Measurements from ENCODE around the gene FABP6.
"Not testable (repeated sequence)": the region's sequence is repeated elsewhere in the genome, so short reads cannot be mapped to it uniquely, and the experiment has no call there.

FABP6 gene

DNA sequence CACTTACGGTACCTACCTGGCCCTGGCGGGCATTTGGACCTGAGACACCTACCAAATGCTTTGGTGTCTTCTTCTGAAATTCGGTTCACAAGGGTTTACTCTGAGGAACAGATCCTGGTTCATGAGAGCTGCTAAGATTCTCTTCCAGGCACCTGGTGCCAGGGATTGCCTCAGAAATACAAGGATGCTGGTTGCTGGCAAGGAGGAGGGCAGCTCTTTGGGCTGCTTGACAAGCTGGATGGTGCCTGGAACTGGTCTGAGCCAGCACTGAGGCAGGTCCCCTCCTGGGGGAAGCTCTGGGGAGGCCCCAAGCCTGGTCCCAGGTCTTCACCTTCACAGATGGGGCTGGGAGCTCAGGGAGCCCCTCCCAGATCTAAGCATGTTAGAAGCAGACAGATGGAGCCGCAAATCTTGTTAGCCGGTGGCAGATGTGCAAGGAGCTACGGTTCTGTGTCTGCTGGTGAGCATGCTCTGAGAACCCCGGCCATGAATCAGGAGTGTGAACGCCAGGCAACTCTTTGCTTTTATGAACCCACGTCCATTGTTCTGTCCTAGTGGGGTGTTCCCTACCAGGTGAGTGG lies 16.3 kb downstream of the FABP6 start:
- H3K9me3 Mint-ChIP-seq = no peaks in the 10 kb centered on the region
- H3K4me1 Mint-ChIP-seq = no peaks in the 10 kb centered on the region
- H3K27me3 Mint-ChIP-seq = no peaks in the 10 kb centered on the region
- H3K4me3 Mint-ChIP-seq = no peak overlapping the region
- H3K27ac Mint-ChIP-seq = peak overlapping the region in 1 of 2 donors; percentile 34
- DNase-seq (no peak), ATAC-seq (peak; percentile 33)

DNA sequence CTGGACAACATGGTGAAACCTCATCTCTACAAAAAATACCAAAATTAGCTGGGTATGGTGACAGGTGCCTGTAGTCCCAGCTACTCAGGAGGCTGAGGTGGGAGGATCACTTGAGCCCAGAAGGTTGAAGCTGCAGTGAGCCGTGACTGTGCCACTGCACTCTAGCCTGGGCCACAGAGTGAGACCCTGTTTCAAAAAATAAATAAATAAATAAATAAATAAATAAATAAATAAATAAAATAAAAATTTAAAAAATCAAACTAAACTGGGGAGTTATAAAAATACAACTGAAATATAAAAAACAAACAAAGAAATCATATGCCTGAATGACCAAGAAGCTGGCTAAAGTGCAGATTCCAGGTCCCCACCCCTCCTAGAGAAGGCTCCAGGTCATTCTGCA lies 20.3 kb downstream of the FABP6 start:
- H3K9me3 Mint-ChIP-seq, H3K27ac Mint-ChIP-seq, ATAC-seq, H3K4me1 Mint-ChIP-seq, DNase-seq, H3K4me3 Mint-ChIP-seq, H3K27me3 Mint-ChIP-seq: not testable (repeated sequence)

DNA sequence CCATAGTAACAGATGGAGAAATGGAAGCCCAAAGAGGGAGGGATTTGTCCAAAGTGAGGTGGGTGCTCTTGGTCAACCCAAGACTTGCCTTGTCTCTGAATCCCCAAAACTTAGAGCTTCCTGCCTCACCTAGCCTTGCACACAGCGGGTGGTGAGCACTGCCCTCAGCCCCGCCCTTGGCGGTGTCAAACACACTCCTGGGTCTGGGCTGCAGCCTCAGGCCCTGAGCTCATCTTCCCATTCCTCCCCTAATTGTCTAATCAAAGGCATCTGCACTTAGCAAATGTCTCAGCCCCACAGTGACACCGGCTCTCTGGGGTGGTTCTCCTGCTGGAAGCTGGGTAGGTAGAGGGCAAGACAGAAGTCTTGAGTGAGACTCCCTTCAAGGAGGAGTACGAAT lies 20.9 kb downstream of the FABP6 start:
- ATAC-seq = no peak

DNA sequence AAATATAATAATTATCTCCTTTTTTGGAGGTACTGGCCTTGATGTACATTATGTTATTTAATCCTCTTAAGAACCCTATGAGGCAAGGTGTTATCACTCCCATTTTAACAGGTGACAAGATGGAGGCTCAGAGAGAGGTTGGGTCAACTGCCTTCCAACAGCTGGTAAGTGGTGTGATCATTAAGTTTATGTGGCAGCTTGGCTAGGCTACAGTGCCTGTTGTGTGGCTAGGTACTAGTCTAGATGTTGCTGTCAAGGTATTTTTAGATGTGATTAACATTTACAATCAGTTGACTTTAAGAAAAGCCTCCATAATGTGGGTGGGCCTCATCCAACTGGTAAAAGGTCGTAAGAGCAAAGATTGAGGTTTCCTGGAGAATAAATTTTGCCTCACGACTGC lies 21.5 kb downstream of the FABP6 start:
- Mint-ChIP-seq H3K4me1 (no peaks in the 10 kb centered on the region), H3K27ac (no peak overlapping the region), H3K27me3 (no peaks in the 10 kb centered on the region), H3K4me3 (no peak overlapping the region), H3K9me3 (no peaks in the 10 kb centered on the region)
- ATAC-seq = no peak
- DNase-seq = no peak

More for the DNA sequence above, 20.9 kb downstream of the FABP6 start:
- Mint-ChIP-seq H3K4me3 (no peak overlapping the region), H3K4me1 (no peaks in the 10 kb centered on the region), H3K9me3 (no peaks in the 10 kb centered on the region), H3K27me3 (no peaks in the 10 kb centered on the region), H3K27ac (no peak overlapping the region)
- no peak for DNase-seq

DNA sequence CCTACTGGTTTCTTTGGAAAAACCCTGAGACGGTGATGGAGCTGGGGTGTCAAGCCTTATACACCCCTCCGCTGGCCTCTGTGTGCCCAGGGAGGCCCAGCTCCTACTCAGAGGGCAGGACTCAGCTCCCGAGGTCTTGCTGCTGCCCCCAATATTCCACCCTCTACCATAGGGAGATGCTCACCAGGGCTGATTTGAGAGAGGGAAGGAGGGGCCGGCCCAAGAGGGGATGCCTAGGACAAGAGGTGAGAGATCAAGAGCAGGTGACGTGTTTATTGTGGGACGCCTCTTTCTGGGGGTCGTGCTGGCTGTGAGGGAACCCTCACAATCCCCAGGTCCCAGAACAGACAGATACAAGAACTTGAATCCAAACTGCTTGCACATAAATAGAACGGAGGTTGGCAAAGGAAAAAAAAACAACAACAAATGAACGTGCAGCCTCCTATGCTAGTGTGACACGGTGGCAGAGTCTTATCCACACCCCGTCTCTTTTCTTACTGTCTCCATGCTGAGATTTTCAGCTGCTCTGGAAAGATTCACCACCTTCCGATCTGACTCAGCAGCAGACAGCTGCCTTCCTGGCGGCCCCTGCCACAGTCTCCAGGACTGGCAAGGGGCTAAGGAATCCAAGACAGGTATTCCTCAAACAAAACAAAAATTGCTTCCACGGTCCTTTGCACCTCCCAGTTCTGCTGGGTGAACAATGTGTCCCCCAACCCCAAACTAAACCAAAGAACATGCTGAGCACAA lies 22.3 kb downstream of the FABP6 start:
- DNase-seq = no peak

DNA sequence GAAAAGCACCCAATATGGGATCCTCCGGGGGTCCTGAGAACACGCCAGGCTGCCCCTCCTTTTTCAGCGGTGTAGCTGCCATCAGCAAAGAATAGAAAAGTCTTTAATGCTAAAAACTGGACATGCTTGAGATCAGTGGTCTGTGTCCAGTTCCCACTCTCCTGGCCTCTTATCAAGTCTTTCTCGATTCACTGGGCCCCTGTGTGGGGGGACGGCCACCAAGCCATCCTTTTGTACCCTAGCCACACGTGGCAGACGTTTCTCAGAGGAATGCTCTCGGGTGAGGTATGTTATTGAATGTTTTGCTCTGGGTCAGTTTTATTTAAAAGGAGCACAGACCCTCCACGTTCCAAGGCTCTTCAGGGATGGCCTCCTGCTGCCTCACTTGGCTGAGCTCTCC lies 23.6 kb downstream of the FABP6 start:
- Mint-ChIP-seq H3K4me3 (no peak overlapping the region), H3K4me1 (no peaks in the 10 kb centered on the region), H3K9me3 (no peaks in the 10 kb centered on the region), H3K27me3 (no peaks in the 10 kb centered on the region), H3K27ac (no peak overlapping the region)
- ATAC-seq (no peak), DNase-seq (no peak)

More for the DNA sequence above, 22.3 kb downstream of the FABP6 start:
- Mint-ChIP-seq H3K4me3 (no peak overlapping the region), H3K4me1 (no peaks in the 10 kb centered on the region), H3K27ac (no peak overlapping the region), H3K27me3 (no peaks in the 10 kb centered on the region), H3K9me3 (no peaks in the 10 kb centered on the region)
- no peak for ATAC-seq

DNA sequence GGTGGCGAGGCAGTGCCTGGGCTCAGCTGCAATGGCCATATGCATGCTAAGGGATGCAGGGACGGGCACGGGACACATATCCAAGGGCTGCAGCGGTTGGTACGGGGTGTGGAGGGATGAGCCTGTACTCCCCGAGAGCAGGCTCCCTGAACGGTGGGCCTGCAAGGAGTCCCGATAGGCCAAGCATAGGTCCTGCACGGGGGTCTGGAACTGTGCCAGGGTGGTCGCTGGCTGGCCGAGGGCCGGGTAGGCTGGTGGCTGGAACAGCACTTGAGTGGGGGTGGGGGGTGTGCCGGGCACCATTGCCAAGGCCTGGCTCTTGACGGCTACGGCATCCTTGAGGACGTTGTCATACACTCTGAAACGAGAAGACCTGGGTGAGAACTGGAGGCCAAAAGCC lies 24.1 kb downstream of the FABP6 start:
- Mint-ChIP-seq H3K4me3 (no peak overlapping the region), H3K27ac (peak overlapping the region in 1 of 2 donors; percentile 42), H3K9me3 (no peaks in the 10 kb centered on the region), H3K27me3 (no peaks in the 10 kb centered on the region), H3K4me1 (no peaks in the 10 kb centered on the region)
- ATAC-seq = peak; percentile 43
- DNase-seq = no peak

DNA sequence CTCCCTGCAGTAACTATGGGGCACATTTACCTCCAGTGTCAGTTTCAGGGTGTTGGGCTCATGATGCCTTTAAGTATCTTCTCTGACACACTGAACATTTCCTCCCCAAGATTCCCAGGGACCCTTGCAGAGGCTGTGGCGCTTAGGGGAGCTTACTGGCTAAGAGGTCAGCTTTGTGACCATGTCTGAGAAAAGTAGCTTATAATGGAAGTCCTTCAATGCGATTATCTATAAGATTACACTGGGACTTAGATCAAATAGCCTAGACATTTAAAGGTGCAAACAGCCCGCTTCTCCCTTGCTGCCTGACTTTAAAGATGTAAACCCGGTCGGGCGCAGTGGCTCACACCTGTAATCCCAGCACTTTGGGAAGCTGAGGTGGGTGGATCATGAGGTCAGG lies 25.4 kb downstream of the FABP6 start:
- Mint-ChIP-seq H3K4me3 (no peak overlapping the region), H3K9me3 (no peaks in the 10 kb centered on the region), H3K27me3 (no peaks in the 10 kb centered on the region), H3K27ac (no peak overlapping the region), H3K4me1 (no peaks in the 10 kb centered on the region)
- ATAC-seq = no peak
- DNase-seq = no peak

DNA sequence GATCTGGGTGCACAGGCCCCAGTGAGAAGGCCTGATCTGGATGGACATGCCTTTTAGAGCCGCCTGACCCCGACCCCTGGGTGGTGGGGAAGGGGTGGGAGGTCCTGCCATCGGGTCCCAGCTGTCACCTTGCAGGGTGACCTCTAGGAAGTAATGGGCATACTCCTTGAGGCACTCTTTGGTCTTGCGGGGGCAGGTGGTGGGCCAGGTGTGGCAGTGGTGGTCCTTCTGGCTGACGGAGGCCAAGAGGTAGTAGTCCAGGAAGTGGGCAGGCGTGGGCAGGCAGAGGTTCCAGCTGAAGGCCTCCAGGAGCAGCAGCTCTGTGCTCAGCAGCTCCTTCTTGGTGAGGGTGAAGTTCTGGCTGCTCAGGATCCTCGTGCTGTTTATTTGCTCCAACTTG lies 30.0 kb downstream of the FABP6 start:
- H3K4me1 Mint-ChIP-seq = peaks cover 5% of the 10 kb centered on the region
- H3K4me3 Mint-ChIP-seq = no peak overlapping the region
- H3K9me3 Mint-ChIP-seq = no peaks in the 10 kb centered on the region
- H3K27me3 Mint-ChIP-seq = peaks cover 28% of the 10 kb centered on the region
- H3K27ac Mint-ChIP-seq = no peak overlapping the region
- no peak for ATAC-seq
- no peak for DNase-seq

DNA sequence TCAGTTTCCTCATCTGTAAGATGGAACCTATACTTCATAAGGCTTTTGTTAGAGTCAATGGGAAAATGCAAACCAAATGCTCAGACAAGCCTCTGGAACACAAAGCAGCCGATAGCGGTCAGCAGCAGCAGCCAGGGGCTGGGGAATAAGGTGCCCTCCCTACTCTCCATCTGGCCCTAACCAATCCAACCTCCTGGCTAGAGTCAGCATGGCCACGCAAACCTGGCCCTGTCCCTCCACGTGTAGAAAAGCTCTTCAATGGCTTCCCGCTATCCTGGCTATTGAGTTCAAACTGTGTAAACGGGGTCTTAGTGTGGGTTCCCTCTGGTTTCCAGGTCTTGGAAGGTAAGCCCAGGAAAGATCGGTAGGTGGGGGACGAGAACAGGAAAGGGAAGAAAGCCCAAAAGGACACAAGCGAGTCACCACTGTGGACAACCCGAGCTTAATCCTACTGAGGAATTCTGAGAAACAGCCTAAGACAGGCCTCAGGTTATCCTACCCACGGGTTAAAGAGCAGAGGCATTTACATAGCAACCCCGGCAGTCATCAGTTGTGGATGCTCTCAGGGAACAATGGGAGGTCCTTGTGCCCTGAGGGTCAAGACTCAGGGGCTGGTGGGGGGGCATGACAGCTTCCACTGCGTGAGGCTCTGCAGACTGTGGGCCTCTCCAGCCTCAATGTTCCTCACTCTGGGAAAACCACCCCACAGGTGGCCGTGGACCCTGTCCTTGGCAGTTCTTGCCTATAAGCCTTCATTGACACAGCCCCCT lies 30.9 kb downstream of the FABP6 start:
- Mint-ChIP-seq H3K9me3 (no peaks in the 10 kb centered on the region), H3K27ac (peak overlapping the region in 1 of 2 donors; percentile 56), H3K4me1 (peaks cover 5% of the 10 kb centered on the region), H3K4me3 (no peak overlapping the region), H3K27me3 (peaks cover 28% of the 10 kb centered on the region)
- peak; percentile 29 for ATAC-seq
- DNase-seq = no peak

DNA sequence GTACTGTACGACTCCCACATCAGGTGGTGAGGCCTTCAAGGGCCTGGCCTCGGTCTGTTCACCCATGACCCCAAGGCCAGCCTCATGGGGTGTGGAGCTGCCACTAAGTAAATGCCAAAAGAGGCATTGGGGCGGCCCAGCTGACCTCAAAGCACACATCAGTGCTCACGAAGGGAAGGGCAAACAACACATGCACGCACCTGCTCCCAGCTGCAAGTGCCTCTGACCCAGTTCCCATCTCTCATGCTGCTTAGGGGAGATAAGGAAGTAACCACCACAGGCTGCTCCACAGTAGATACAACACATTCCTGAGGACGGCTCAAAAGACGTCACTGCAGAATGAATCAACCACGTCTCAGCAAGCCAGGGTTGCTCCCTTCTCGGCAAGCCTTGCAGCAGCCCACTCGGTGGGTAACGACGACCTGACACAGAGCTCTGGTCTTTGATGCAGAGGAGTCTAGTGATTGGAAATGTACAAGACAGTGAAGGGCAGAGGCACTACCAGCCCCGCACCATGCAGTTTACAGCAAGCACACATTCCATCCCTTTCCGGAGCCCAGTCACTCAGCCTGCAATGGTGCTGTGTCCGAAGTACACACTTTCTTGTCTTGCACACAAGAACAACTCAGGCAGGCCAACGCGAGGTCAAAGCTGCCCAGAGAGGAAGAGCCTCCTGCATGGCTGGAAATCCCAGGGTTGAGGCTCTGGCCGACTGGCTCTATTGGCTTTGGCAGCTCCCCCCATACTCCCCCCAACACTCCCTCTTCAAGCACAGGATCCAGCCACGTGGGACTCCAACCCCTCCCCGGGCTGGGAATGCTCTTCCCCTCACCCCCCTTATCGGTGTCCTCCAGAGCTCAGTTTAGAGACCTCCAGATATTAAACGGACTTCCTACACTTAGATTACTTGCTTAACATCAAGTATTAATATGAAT lies 31.8 kb downstream of the FABP6 start:
- peaks cover 28% of the 10 kb centered on the region for H3K27me3 Mint-ChIP-seq
- H3K4me3 Mint-ChIP-seq = no peak overlapping the region
- peaks cover 5% of the 10 kb centered on the region for H3K4me1 Mint-ChIP-seq
- DNase-seq (no peak), ATAC-seq (peak; percentile 29)
- peak overlapping the region in 1 of 2 donors; percentile 60 for H3K27ac Mint-ChIP-seq
- H3K9me3 Mint-ChIP-seq = no peaks in the 10 kb centered on the region

DNA sequence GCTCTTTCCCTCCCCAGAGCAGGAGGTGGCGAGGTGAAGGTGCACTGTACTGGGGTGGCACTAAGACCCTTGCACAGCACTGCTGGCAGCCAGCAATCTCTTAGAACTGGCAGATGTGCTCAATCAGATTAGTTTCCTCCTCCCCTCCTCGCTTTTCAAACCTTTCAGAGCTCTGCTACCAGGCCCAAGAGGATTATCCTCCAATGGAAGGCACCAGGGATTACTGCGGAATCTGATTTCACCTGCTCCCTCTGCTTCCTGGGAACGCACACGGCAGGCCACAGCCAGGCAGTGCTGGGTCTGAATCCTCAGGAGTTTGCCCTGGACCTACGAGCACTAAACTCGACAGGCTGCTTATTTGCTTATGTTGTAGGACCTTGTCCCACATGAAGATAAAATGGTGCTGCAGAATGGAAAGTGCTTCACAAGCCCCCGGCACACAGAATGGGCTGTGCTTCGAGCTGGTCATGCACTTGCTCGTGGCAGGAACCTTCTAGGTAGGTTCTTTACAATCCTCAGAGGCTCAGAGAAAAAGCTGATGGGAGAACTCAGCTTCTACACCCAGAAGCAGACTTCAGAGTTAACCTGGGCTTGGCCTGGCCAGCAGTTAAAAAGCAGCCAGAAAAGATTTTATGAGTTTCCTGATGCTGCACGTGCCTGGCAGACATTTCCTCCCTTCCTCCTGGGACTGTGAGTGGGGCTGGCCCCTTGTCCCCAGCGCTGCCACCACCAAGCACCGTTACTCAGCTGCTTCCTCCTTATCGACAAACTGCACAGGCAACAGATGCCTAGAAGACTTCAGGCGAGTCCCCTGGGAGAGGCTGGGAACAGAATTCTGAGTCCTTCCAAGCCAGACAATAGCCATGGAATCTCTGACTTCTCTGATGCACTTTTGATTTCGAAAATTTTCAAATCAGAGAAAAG lies 33.1 kb downstream of the FABP6 start:
- H3K4me3 Mint-ChIP-seq = no peak overlapping the region
- peak overlapping the region in 1 of 2 donors; percentile 84 for H3K27ac Mint-ChIP-seq
- H3K9me3 Mint-ChIP-seq = no peaks in the 10 kb centered on the region
- no peak for DNase-seq
- ATAC-seq = no peak
- peaks cover 28% of the 10 kb centered on the region for H3K27me3 Mint-ChIP-seq
- peaks cover 5% of the 10 kb centered on the region for H3K4me1 Mint-ChIP-seq

DNA sequence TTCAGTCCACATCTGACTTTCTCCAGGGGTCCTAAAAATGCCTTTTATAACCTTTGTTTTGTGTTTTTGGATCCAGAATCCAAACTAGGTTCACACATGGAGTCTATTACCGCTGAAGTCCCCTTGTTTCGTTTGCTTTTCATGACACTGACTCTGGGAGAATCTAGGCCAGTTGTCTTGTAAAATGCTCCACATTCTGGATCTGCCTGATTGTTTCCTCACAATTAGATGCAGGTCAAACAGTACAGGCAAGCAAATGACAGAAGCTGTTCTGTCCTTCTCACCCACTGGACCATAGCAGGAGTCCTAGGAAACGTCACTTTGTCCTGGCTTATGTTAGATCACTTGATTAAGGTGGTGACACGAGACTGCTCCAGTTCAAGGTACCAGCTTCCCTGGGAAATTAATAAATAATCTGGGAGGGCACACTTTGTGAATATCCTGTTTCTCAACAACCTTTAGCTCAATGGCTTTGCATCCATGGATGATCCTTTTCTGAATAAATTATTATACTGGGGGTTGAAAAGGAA lies 34.1 kb downstream of the FABP6 start:
- no peak overlapping the region for H3K4me3 Mint-ChIP-seq
- H3K27me3 Mint-ChIP-seq = peaks cover 28% of the 10 kb centered on the region
- DNase-seq (no peak), ATAC-seq (no peak)
- no peak overlapping the region for H3K27ac Mint-ChIP-seq
- H3K4me1 Mint-ChIP-seq = peaks cover 5% of the 10 kb centered on the region
- H3K9me3 Mint-ChIP-seq = no peaks in the 10 kb centered on the region

DNA sequence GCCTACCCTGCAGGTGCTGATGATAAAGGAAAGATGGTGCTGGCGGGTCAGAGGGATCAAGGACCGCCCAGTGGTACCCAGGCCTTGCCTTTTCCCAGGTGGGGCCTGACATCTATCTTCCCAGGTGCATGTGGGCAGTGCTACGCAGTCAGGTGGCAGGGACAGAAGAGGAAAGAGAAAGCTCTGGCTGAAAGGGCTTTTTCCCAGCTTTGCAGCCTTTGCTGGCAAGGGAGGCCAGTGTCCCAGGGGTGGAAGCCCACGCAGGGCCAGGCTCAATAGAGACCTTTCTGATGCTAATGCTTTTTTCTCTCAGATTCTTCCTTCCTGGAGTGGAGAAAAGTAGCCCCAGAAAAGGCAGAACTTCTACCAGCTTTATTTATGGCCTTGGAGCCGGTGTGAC lies 36.7 kb downstream of the FABP6 start:
- H3K27me3 Mint-ChIP-seq = peaks cover 26% of the 10 kb centered on the region
- H3K4me1 Mint-ChIP-seq = peaks cover 5% of the 10 kb centered on the region
- DNase-seq (no peak), ATAC-seq (no peak)
- no peak overlapping the region for H3K4me3 Mint-ChIP-seq
- H3K27ac Mint-ChIP-seq = no peak overlapping the region
- H3K9me3 Mint-ChIP-seq = no peaks in the 10 kb centered on the region

All from stimulated activated naive CD8-positive, alpha-beta T cell treated with anti-CD3 and anti-CD28 coated beads, Interleukin-15, amount 100 ng/mL, for 72 hours (primary cell).